Endodermal cell (in vitro differentiated cells): Measurements from ENCODE around the gene NUDT8. TPM values are rescaled to one million over a fixed set of nuclear protein-coding genes. Genes with fewer than 3 reads are reported as not detected.
A peak's percentile ranks its signal among the peaks of the same experiment; 100 is the strongest.

ENCODE experiments used
- DNase-seq: peaks from one replicate; pipeline ENCODE4 v3.0.0-alpha.2; 2017
- H3K27ac ChIP-seq: 2 replicates; pipeline ENCODE4 v1.5.1; 2013; ENCODE audit warnings: mild to moderate bottlenecking, low read depth, low read length, moderate library complexity
- H3K27me3 ChIP-seq: 2 replicates; pipeline ENCODE4 v1.6.1; 2013; ENCODE audit warnings: mild to moderate bottlenecking, low read length, moderate library complexity; ENCODE audit not compliant: insufficient read depth, control insufficient read depth, poor library complexity, severe bottlenecking
- H3K36me3 ChIP-seq: 2 replicates; pipeline ENCODE4 v1.7.0; 2013; ENCODE audit warnings: mild to moderate bottlenecking, low read length, moderate library complexity; ENCODE audit not compliant: control insufficient read depth, insufficient read depth
- H3K4me1 ChIP-seq: one replicate; pipeline ENCODE4 v1.7.0; 2013; ENCODE audit warnings: low read length; ENCODE audit not compliant: control insufficient read depth, insufficient read depth
- H3K4me3 ChIP-seq: 2 replicates; pipeline ENCODE4 v1.5.1; 2013; ENCODE audit warnings: mild to moderate bottlenecking, low read length, moderate library complexity
- H3K9ac ChIP-seq: 2 replicates; pipeline ENCODE4 v1.6.1; 2013; ENCODE audit warnings: mild to moderate bottlenecking, low read length, moderate library complexity; ENCODE audit not compliant: poor library complexity, severe bottlenecking; ENCODE audit errors: extremely low read depth
- H3K9me3 ChIP-seq: 2 replicates; pipeline ENCODE4 v1.6.1; 2013; ENCODE audit warnings: mild to moderate bottlenecking, low read length, moderate library complexity; ENCODE audit not compliant: control insufficient read depth
- H3K27ac Mint-ChIP-seq: 2 replicates; pipeline ENCODE4 v1.8.0; 2020; ENCODE audit warnings: mixed read lengths
- H3K27me3 Mint-ChIP-seq: 2 replicates; pipeline ENCODE4 v1.8.0; 2021; ENCODE audit warnings: mild to moderate bottlenecking, mixed read lengths; ENCODE audit not compliant: insufficient read depth
- H3K36me3 Mint-ChIP-seq: 2 replicates; pipeline ENCODE4 v1.8.0; 2020; ENCODE audit warnings: low read depth, mixed read lengths
- H3K4me1 Mint-ChIP-seq: 2 replicates; pipeline ENCODE4 v1.8.0; 2020; ENCODE audit warnings: mixed read lengths
- H3K4me3 Mint-ChIP-seq: 2 replicates; pipeline ENCODE4 v1.8.0; 2020; ENCODE audit warnings: mild to moderate bottlenecking, moderate library complexity, mixed read lengths
- H3K9me3 Mint-ChIP-seq: 2 replicates; pipeline ENCODE4 v1.8.0; 2020; ENCODE audit warnings: mild to moderate bottlenecking, mixed read lengths
- CTCF ChIP-seq: fragments of 200-600 bp; sonication (generic); conservative IDR thresholded peaks from 2 replicates; pipeline ENCODE4 v1.5.0; 2021; ENCODE audit warnings: antibody characterized with exemption, mild to moderate bottlenecking
- WGBS, 2 experiments: methylation state at CpG; one replicate each; pipeline versions ENCODE4 v1.1.5 to v1.1.7; 2013; ENCODE audit warnings: missing lambda C conversion rate in 2 of 2, mixed read lengths in 1 of 2; ENCODE audit not compliant: insufficient coverage in 1 of 2, insufficient read length in 1 of 2; 5-methylcytosine and 5-hydroxymethylcytosine counted together
- total RNA-seq, 2 donors: library from RNA; stranded (reverse); fragmentation: NEBNext Ultra II Directional in 1 of 2; extraction: Animal tissue kit (Norgen Biotek cat#: 25700) in 1 of 2; gene quantifications; 2 replicates in 1 of 2; 3 replicates in 1 of 2; pipeline ENCODE4 v1.2.1, GENCODE V29; 2021

Gene NUDT8
- total RNA-seq, 2 donors from 2014 or later, result 9.5 to 13.1 TPM

- Mint-ChIP-seq H3K4me3 (peak overlapping the region; percentile 86), H3K4me1 (peaks cover 42% of the 10 kb centered on the region), H3K27me3 (peaks cover under 1% of the 10 kb centered on the region), H3K27ac (peak overlapping the region; percentile 92), H3K9me3 (peaks cover 3% of the 10 kb centered on the region), H3K36me3 (peaks cover 45% of the 10 kb centered on the region)
- Histone ChIP-seq H3K9me3 (no peaks in the 10 kb centered on the region), H3K4me1 (no peaks in the 10 kb centered on the region), H3K27me3 (no peaks in the 10 kb centered on the region), H3K4me3 (peak overlapping the region; percentile 92), H3K9ac (peak overlapping the region; percentile 92), H3K36me3 (peaks cover 40% of the 10 kb centered on the region), H3K27ac (peak overlapping the region; percentile 89)
- peak; percentile 70 for DNase-seq
- no peak for TF ChIP-seq CTCF
- 13 to 31% methylated on average over 12 to 33 of the region's 33 CpGs for WGBS, 2 experiments
Measured at GRCh38 chr11:67584205-67584880, 45.4 kb downstream of the NUDT8 start.

GRCh38 chr11:67583247-67584204, 46.2 kb downstream of the NUDT8 start, which contains the start of gene GSTP1:
TSS of gene GSTP1 (plus strand) at chr11:67583812. CDS start at chr11:67583844, 32 bp downstream.
- Mint-ChIP-seq H3K27me3 (peaks cover 2% of the 10 kb centered on the region), H3K27ac (peak within 1 kb of the TSS; percentile 95), H3K4me3 (peak within 1 kb of the TSS; percentile 86), H3K9me3 (peaks cover 3% of the 10 kb centered on the region), H3K36me3 (peaks cover 39% of the 10 kb centered on the region), H3K4me1 (peaks cover 44% of the 10 kb centered on the region)
- Histone ChIP-seq H3K9ac (peak within 1 kb of the TSS; percentile 92), H3K27ac (peak within 1 kb of the TSS; percentile 89), H3K9me3 (no peaks in the 10 kb centered on the region), H3K4me3 (peak within 1 kb of the TSS; percentile 92), H3K4me1 (no peaks in the 10 kb centered on the region), H3K36me3 (peaks cover 40% of the 10 kb centered on the region), H3K27me3 (no peaks in the 10 kb centered on the region)
- peak; percentile 95 for DNase-seq
- 0 to 3% methylated on average over 13 to 79 of the region's 81 CpGs for WGBS, 2 experiments
- TF ChIP-seq CTCF, result peak; percentile 94

GRCh38 chr11:67582011-67582410, 47.7 kb downstream of the NUDT8 start:
- Histone ChIP-seq H3K27me3 (no peaks in the 10 kb centered on the region), H3K9me3 (no peaks in the 10 kb centered on the region), H3K27ac (no peak overlapping the region), H3K4me3 (no peak overlapping the region), H3K36me3 (peaks cover 26% of the 10 kb centered on the region), H3K9ac (no peak overlapping the region), H3K4me1 (no peaks in the 10 kb centered on the region)
- Mint-ChIP-seq H3K9me3 (no peaks in the 10 kb centered on the region), H3K4me3 (peak overlapping the region; percentile 86), H3K27me3 (peaks cover 2% of the 10 kb centered on the region), H3K27ac (peak overlapping the region; percentile 6), H3K4me1 (peaks cover 44% of the 10 kb centered on the region), H3K36me3 (peaks cover 27% of the 10 kb centered on the region)
- DNase-seq, result no peak
- WGBS, 2 experiments, result 88 to 100% methylated on average over 2 to 4 of the region's 4 CpGs
- TF ChIP-seq CTCF, result no peak
